ENCODE measurements around the gene ADGRL3.
"Not testable (repeated sequence)": the region's sequence is repeated elsewhere in the genome, so short reads cannot be mapped to it uniquely, and the experiment has no call there.

The ADGRL3 gene

GRCh38 chr4:61851126-61851525, 651.0 kb downstream of the ADGRL3 start:
- no peak for FAIRE-seq

DNA sequence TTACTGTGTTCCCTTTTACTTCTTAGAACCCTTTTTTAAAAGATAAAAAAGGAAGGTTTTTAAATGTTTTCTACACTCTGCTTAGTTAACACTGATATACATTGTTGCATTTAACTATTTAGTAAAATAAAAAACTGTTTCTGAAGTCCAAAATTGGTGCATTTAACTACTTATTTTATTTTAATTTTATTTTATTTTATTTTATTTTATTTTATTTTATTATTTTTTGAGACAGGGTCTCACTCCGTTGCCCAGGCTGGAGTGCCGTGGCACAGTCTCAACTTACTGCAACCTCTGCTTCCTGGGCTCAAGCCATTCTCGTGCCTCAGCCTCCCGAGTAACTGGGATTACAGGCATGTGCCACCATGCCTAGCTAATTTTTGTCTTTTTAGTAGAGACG, 652.0 kb downstream of the ADGRL3 start:
- FAIRE-seq: not testable (repeated sequence)

- no peak for FAIRE-seq
These were observed 652.9 kb downstream of the ADGRL3 start for GRCh38 chr4:61853041-61853440.

GRCh38 chr4:61860376-61860775, 660.2 kb downstream of the ADGRL3 start:
- no peak for FAIRE-seq

DNA sequence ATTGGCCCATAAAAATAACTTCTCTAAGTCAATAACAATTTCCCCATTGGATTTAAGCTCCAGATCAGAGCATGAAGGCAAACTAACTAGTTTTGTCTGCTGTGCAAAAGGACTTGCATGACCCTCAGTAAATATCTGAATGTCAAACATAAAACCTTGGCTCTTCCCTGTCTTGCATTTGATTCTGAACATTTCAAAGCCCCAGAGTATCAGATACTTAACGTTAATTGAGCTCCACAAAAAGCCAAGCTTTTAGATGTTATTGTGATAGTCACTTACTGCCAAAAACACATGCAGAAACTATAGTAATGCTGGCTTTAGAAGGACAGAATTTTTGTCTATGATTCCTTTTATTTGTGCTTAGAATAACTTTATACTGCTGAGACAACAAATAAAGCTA, 664.2 kb downstream of the ADGRL3 start:
- FAIRE-seq: no peak

DNA sequence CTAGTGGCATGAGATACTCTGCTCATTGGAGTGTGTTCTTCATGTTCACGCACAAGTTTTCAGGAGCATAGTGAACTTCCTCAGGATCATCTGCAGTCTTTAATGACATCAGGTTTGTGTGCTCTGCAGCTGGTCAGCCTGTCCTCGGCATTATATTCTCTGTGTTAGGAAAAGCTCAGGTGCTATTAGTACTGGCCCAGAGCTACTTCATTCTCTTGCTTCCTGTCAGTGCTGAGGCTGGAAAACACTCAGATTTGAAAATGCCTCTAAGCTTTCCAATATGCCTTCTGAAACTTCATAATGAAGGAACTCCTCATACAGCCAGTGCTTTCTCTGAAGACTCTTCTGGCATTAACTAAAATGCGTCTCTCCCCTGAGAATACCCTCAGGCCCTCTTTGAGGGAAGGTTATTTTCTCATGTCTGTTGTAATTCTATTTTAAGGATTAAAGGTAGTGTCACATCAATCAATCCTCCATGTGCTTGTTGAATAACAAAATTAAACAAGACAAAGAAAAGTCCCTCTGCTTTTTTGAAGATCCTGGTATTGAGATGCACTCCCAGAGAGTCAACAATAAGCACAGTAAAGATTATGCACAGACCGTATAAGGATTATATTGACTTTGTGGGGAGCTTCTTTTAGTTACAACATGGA, 666.4 kb downstream of the ADGRL3 start:
- FAIRE-seq: no peak

DNA sequence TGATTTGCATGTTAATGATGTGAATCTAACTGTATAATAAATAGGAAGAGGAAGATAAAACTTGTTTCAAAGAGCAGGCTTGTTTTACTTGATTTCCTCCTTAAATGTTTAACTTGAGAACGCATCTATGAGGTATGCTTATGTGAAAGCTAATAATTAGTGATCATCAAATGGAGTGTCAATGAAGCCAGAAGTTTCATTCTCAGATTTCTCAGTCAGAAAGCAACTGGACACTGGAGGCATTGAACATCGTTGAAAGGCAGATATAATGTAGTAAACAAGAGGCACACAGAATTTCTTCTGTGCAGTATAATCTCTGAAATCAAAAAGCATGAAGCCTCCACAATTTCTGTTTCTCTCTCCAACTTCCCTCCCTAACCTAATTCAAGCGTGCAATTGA, 672.9 kb downstream of the ADGRL3 start:
- FAIRE-seq: no peak

- no peak for FAIRE-seq
These were observed 677.1 kb downstream of the ADGRL3 start for GRCh38 chr4:61877266-61877665.

GRCh38 chr4:61877893-61878292, 677.8 kb downstream of the ADGRL3 start:
- no peak for FAIRE-seq

DNA sequence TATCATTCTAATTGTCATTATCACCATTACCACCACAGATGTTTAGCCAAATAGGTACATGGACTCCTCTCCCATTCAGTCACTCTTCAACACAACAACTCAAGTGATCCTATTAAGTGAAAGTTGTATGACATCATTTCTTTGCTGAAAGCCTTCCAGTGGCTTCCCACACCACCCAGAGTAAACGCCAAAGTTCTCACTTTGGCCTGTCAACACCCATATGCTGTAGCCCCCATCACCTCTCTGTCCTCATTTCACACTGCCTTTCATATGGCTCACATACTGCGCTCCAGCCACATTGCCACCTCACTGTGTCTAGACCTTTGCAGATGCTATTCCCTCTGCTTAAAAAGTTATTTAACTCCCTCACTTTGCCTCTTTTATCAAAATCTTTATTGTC, 682.3 kb downstream of the ADGRL3 start:
- no peak for FAIRE-seq

DNA sequence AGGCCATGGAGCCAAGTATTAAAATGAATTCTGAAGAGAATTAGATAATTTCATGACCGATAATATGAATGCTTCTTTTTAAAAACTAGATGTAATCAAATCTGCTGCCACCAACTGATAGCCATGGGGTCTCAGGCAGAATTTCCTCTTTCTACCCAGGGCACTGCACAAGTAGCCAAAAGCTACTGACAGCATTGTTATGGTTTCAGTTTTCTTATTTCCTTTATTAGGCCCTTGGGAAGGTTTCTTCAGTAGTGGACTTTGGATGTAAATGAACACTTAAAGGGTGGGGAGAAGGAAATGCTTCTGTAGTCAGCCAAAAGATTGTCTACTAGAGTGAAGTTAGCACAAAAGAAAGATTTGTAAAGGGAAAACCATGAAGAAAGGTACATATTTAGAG, 686.0 kb downstream of the ADGRL3 start:
- FAIRE-seq: no peak

DNA sequence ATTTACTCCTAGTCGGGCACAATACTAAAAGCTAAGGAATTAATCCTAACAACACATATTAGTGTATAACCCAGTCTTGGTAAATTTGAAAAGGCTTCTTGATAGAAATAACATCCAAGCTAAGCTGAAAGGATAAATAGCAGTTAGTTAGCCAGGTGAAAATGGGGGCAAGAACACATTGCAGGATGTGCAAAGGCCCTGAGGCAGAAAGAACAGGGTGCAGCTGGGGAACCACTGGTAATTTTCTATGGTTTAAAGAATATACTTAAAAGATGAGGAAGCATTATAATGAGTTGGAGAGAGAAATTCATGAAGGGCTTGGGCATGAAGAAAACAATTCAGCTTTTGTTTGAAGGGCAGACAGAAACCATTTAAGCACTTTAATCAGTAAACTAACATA, 689.0 kb downstream of the ADGRL3 start:
- FAIRE-seq: no peak

DNA sequence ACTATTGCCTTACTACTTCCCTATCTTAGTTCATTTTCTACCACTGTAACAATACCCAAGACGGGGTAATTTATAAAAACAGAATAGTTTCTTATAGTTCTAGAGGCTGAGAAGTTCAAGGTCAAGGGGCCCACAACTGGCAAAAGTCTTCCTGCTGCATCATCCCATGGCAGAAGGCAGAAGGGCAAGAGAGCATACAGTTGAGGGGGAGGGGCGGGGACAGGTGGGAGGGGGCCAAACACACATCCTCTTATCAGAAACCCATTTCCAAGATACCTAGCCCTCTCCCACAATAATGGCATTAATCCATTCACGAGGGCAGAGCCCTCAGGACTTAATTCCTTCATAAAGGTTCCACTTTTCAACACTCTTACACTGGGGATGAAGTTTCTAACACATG, 690.2 kb downstream of the ADGRL3 start:
- FAIRE-seq: no peak

DNA sequence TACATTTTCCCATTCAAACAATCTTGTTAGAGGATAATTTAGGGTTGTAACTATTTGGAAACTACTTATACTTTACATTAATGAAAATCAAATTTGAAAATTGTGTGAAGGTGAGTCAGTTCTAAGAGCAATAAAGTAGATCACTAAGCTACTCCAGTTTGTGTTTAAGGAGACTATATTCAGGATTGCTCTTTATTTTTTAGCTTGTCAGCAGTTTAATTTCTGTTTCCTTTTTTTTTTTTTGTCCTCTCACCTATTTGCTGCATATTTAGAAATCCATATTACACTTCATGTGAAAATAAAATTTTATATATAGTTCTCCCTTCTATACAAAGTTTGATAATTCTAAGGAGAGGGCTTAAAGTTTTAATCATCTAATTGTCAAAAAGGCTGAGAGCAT, 691.8 kb downstream of the ADGRL3 start:
- no peak for FAIRE-seq

DNA sequence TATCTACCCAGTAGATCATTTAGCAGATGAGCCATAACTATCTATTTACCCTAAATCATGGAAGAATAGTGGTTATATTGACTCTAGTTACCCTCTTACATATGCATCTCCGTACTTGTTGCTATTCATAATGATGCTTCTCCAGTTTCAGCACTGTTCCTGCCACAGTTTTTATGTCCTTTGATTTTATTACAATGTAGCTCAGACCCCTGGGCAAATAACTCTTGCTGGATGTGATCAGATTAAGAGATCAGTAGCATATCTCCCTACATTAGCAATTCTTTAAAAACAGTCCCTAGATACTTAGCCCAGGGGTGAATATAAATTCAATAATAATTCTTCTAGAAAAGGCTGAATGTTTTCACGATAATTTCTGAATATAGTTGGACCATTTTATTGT, 696.5 kb downstream of the ADGRL3 start:
- FAIRE-seq: no peak

DNA sequence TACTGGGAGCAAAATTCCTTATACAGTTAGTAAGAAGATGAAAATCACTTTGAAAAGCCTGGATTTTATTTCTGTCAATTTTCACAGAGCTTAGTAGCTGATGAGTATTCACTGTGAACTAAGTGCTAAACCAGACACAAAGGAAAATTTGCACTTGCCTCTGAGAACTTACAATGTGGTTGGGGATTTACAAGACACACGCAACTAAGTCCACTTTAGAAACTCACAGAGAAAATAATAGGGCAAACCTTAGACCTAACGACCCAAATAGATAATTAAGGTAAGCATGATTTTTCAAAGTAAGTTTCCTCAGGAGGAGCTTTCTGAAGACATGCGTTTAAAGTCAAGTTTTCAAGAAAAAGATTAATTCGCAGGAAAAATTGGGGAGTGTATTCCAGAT, 708.9 kb downstream of the ADGRL3 start:
- no peak for FAIRE-seq

- no peak for FAIRE-seq
These were observed 711.2 kb downstream of the ADGRL3 start for GRCh38 chr4:61911313-61911756.

GRCh38 chr4:61913619-61914018, 713.5 kb downstream of the ADGRL3 start:
- FAIRE-seq: no peak

DNA sequence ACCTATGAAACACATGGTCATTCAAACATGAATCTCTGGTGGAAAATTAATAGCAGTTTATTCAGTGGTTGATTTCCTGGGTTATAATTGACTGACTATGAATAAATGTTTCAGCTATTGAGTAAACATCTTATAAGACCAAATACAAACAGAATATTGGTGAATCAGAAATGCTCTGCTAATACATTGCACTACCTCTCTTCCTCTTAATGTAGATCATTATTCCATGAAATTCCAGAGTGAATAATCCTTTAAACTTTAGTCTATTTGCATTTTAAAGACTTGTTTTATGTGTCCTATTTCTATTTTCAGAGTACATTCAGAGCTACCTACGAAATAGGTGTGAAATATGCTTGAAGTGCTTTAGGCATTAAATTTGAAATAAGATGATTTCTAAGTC, 715.4 kb downstream of the ADGRL3 start:
- FAIRE-seq: no peak

DNA sequence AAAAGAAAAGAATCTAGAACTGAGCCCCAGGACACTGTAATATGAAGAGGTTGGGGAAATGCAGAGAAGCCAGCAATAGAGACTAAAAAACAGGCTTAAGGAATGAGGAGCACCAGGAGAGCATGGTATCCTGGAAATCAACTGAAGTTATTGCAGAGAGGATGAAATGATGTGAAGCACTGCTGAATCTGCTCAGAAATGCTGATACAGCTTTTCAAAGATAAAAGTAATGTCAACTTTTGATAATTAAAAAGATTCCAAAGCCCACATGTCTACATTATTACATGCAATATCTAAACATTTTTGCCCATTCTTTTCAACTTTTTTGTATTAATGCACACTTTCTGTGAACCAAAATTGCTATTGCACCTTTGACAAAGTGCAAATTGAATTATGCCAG, 718.4 kb downstream of the ADGRL3 start:
- FAIRE-seq: no peak

GRCh38 chr4:61918987-61919386, 718.9 kb downstream of the ADGRL3 start:
- FAIRE-seq: no peak

DNA sequence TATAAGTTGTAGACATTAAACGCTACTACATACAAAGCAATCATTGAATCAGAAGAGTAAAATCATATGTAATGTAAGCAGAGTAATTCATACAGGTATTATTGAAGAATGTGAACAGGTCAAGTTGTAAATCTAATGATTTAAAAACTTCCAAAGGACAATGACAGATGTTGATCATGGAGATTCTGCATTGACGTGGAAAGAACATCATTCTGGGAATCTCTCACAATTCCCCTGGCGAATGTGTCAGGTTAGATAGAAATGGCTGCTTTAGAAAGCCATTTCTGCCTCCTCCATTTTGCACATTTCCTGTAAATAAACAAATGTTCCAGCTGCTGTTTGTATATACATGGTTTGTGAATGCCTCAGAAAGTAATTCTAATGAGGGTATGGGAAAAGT, 719.4 kb downstream of the ADGRL3 start:
- no peak for FAIRE-seq

DNA sequence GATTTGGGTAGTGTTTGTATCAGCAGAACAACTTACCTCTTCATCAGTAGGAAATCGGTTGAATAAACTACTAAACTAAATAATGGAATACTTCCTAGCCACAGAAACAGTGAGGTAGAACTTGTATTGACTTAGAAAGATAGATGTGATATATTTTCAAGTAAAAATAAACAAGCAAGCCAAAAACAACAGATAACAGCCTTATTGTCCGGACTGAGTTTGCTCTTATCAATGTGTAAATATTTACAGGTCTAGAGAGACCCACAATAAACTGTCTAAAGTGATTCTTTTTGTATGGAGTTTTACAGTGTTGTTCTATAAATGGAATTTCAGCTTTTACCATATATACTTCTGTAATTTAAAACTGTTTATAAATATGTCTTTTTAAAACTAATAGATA, 721.8 kb downstream of the ADGRL3 start:
- FAIRE-seq: peak; percentile 4

GRCh38 chr4:61922766-61923165, 722.6 kb downstream of the ADGRL3 start:
- no peak for FAIRE-seq

DNA sequence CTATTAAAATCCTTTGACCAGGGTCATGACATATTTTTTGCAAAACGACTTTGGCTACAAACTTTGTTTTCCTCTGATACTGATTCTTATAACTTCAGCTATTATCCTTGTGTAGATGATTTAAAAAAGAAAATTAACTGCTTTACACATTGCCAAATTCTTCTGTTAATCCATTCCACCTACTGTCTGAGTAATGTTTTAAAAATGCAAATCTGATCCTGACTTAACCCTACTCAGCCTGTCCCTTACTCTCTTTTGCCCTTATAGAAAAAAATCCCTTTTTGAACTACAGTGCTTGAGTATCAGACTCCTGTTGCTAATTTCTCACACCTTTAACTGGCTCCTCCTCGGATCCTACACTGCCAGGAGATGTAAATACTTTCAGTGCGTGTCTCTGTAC, 723.1 kb downstream of the ADGRL3 start:
- peak; percentile 82 for FAIRE-seq
